Heart left ventricle (tissue), 13 donors: ENCODE measurements around the gene GALM.
"Not testable (repeated sequence)": the region's sequence is repeated elsewhere in the genome, so short reads cannot be mapped to it uniquely, and the experiment has no call there.

Source experiments
- POLR2A ChIP-seq, 2 donors: fragments of 450-650 bp; IDR thresholded peaks; one replicate each; pipeline ENCODE4 v1.6.1; 2017; ENCODE audit warnings: antibody characterized with exemption in 2 of 2, mild to moderate bottlenecking in 2 of 2, moderate library complexity in 2 of 2
- TF ChIP-seq, protein P1 (sequence below), 12 donors: fragments of 200-600 bp; sonication (generic) in 4 of 12; IDR thresholded peaks; one replicate each; pipeline versions ENCODE4 v1.5.0 to v1.8.0; 2018 to 2022; ENCODE audit warnings: antibody characterized with exemption in 12 of 12, mild to moderate bottlenecking in 5 of 12
- donor health status: ischemic (EF 13 %, LVEDD 7.1; RV severe dilation, severe dysfunction).
- donor health status: DM: no; HTN: yes; CAD: no.
- donor health status: DM: no; HTN: no; CAD: no.
- donor health status: ischemic (EF 25% LVEDD 6.9; RV normal size, moderate dysfunction).
- donor health status: ischemic (EF 25% LVEDD 5.7; RV mildly dilated, moderate dysfunction).
- donor health status: ischemic (EF 35%, LVEDD 5.7; RV mildly dilated, moderate dysfunction).
- donor health status: nonischemic (EF 11% LVEDD 7.7; RV severe dilation, severe dysfunction).
- donor health status: DM: yes; HTN: yes; CAD: no.
- donor health status: PGD.
- donor health status: ischemic (EF 29% LVEDD 5.4; RV normal size, mild dysfunction).
- donor health status: nonischemic (EF 23%, LVEDD 6.1; RV moderate dilation, normal function).

GRCh38 chr2:38708491-38708890 is 42.6 kb downstream of the GALM start:
- TF ChIP-seq, protein P1, sequence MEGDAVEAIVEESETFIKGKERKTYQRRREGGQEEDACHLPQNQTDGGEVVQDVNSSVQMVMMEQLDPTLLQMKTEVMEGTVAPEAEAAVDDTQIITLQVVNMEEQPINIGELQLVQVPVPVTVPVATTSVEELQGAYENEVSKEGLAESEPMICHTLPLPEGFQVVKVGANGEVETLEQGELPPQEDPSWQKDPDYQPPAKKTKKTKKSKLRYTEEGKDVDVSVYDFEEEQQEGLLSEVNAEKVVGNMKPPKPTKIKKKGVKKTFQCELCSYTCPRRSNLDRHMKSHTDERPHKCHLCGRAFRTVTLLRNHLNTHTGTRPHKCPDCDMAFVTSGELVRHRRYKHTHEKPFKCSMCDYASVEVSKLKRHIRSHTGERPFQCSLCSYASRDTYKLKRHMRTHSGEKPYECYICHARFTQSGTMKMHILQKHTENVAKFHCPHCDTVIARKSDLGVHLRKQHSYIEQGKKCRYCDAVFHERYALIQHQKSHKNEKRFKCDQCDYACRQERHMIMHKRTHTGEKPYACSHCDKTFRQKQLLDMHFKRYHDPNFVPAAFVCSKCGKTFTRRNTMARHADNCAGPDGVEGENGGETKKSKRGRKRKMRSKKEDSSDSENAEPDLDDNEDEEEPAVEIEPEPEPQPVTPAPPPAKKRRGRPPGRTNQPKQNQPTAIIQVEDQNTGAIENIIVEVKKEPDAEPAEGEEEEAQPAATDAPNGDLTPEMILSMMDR (IDR thresholded peaks at IDR 0.05) = not testable (repeated sequence)
- not testable (repeated sequence) for TF ChIP-seq POLR2A (IDR thresholded peaks at IDR 0.05)
